H1 (cell line): ENCODE data around the gene NKX6-1. TPM values are rescaled to one million over a fixed set of nuclear protein-coding genes. Genes with fewer than 3 reads are reported as not detected.

Source experiments
- CTCF ChIA-PET: fragments of 300-600 bp; sonication (Branson Sonifier 250); formaldehyde crosslinking; loops from one replicate; lab custom pipeline; 2021; ENCODE audit not compliant: partially characterized antibody; lab: Charles Lee
- POLR2A ChIA-PET: fragments of 300-600 bp; sonication (Branson Sonifier 250); formaldehyde crosslinking; loops from one replicate; lab custom pipeline; 2021; ENCODE audit warnings: inconsistent platforms; ENCODE audit not compliant: partially characterized antibody; lab: Charles Lee
- DNase-seq, 2 experiments: peaks; one replicate each; pipeline versions ENCODE4 v3.0.0 to v3.0.0-alpha.2; 2010 to 2022; ENCODE audit warnings: low spot score in 2 of 2, low read depth in 1 of 2, mixed read lengths in 1 of 2
- FAIRE-seq: peaks from 2 replicates; lab custom pipeline; 2011; peaks lifted over from hg19 to GRCh38; lab: Jason Lieb, UNC
- H2AFZ ChIP-seq: 2 replicates; pipeline ENCODE4 v1.8.1; 2012; ENCODE audit warnings: low read length, inconsistent platforms
- H2AK5ac ChIP-seq: 2 replicates; pipeline ENCODE4 v1.6.1; 2013; ENCODE audit warnings: low read depth, low read length
- H2BK120ac ChIP-seq: replicated peaks from 2 replicates; pipeline ENCODE3; 2013; ENCODE audit warnings: low read depth, low read length, inconsistent platforms
- H2BK12ac ChIP-seq: 2 replicates; pipeline ENCODE4 v1.6.1; 2013; ENCODE audit warnings: low read depth, low read length
- H2BK15ac ChIP-seq: 2 replicates; pipeline ENCODE4 v1.6.1; 2013; ENCODE audit warnings: low read length
- H2BK20ac ChIP-seq: 2 replicates; pipeline ENCODE4 v1.6.1; 2013; ENCODE audit warnings: low read length
- H2BK5ac ChIP-seq: 2 replicates; pipeline ENCODE4 v1.6.1; 2013; ENCODE audit warnings: low read depth, low read length
- H3K14ac ChIP-seq: 2 replicates; pipeline ENCODE4 v1.6.1; 2013; ENCODE audit warnings: inconsistent platforms; ENCODE audit not compliant: insufficient read length
- H3K18ac ChIP-seq: 2 replicates; pipeline ENCODE4 v1.6.1; 2013; ENCODE audit warnings: low read length; ENCODE audit errors: extremely low read depth
- H3K23ac ChIP-seq: 2 replicates; pipeline ENCODE4 v1.6.1; 2013; ENCODE audit warnings: inconsistent platforms; ENCODE audit not compliant: insufficient read length
- H3K23me2 ChIP-seq: 2 replicates; pipeline ENCODE4 v1.6.1; 2013; ENCODE audit warnings: low read depth, low read length
- H3K27ac ChIP-seq: 2 replicates; pipeline ENCODE4 v1.6.1; 2011; ENCODE audit warnings: low read depth, low read length, inconsistent platforms
- H3K27me3 ChIP-seq, 4 experiments: replicated peaks in 1 of 4; 1 replicate in 1 of 4; 2 replicates in 3 of 4; pipeline versions ENCODE4 v1.6.1 to v1.8.1; 2011 to 2013; ENCODE audit warnings: low read length in 3 of 4, mild to moderate bottlenecking in 3 of 4, inconsistent platforms in 2 of 4, mixed read lengths in 2 of 4, moderate library complexity in 1 of 4; ENCODE audit not compliant: control insufficient read depth in 3 of 4, insufficient read depth in 3 of 4; ENCODE audit errors: extremely low read depth in 1 of 4
- H3K36me3 ChIP-seq, 4 experiments: 2 replicates each; pipeline versions ENCODE4 v1.6.1 to v1.8.1; 2011 to 2013; ENCODE audit warnings: mild to moderate bottlenecking in 4 of 4, low read length in 3 of 4, moderate library complexity in 2 of 4, control low read depth in 1 of 4, inconsistent platforms in 1 of 4; ENCODE audit not compliant: insufficient read depth in 4 of 4, control insufficient read depth in 2 of 4
- H3K4ac ChIP-seq: replicated peaks from 2 replicates; pipeline ENCODE3; 2013; ENCODE audit warnings: low read length, low read depth, mixed read lengths, inconsistent platforms; ENCODE audit not compliant: insufficient read length
- H3K4me1 ChIP-seq, 4 experiments: replicated peaks in 1 of 4; 1 replicate in 1 of 4; 2 replicates in 3 of 4; pipeline versions ENCODE4 v1.6.1 to v1.8.1; 2011 to 2013; ENCODE audit warnings: low read length in 3 of 4, inconsistent platforms in 2 of 4, mixed read lengths in 1 of 4; ENCODE audit not compliant: insufficient read depth in 4 of 4, control insufficient read depth in 3 of 4
- H3K4me2 ChIP-seq, 2 experiments: 2 replicates each; pipeline versions ENCODE4 v1.6.1 to v1.8.1; 2011 to 2013; ENCODE audit warnings: low read depth in 2 of 2, low read length in 2 of 2, control low read depth in 1 of 2, inconsistent platforms in 1 of 2, mild to moderate bottlenecking in 1 of 2; ENCODE audit not compliant: insufficient read depth in 1 of 2
- H3K4me3 ChIP-seq, 4 experiments: fragments of 200-600, 300-600 bp in 1 of 4; sonication (generic), shearing (Covaris generic), sonication (Bioruptor Twin) in 1 of 4; 2 replicates each; pipeline versions ENCODE4 v1.5.1 to v1.8.1; 2011 to 2016; ENCODE audit warnings: low read length in 4 of 4, low read depth in 3 of 4, control low read depth in 2 of 4, inconsistent platforms in 2 of 4, mild to moderate bottlenecking in 2 of 4, mixed read lengths in 1 of 4, moderate library complexity in 1 of 4; ENCODE audit not compliant: insufficient read depth in 2 of 4; ENCODE audit errors: extremely low read depth in 1 of 4
- H3K56ac ChIP-seq: replicated peaks from 2 replicates; pipeline ENCODE3; 2013; ENCODE audit warnings: low read depth, mild to moderate bottlenecking, mixed read lengths, low read length, inconsistent platforms; ENCODE audit not compliant: insufficient read length
- H3K79me1 ChIP-seq: 2 replicates; pipeline ENCODE4 v1.6.1; 2013; ENCODE audit warnings: low read depth, low read length, control low read depth
- H3K79me2 ChIP-seq, 2 experiments: 2 replicates each; pipeline versions ENCODE4 v1.6.1 to v1.8.1; 2012 to 2013; ENCODE audit warnings: low read length in 2 of 2, mild to moderate bottlenecking in 2 of 2, inconsistent platforms in 1 of 2; ENCODE audit not compliant: insufficient read depth in 2 of 2, control insufficient read depth in 1 of 2
- H3K9ac ChIP-seq, 4 experiments: replicated peaks in 1 of 4; 1 replicate in 1 of 4; 2 replicates in 3 of 4; pipeline versions ENCODE4 v1.6.1 to v1.8.1; 2011 to 2013; ENCODE audit warnings: low read depth in 3 of 4, low read length in 3 of 4, control low read depth in 2 of 4, mild to moderate bottlenecking in 2 of 4, moderate library complexity in 2 of 4, inconsistent platforms in 1 of 4; ENCODE audit errors: extremely low read depth in 1 of 4
- H3K9me3 ChIP-seq, 2 experiments: 2 replicates each; pipeline versions ENCODE4 v1.6.1 to v1.8.1; 2012 to 2013; ENCODE audit warnings: mild to moderate bottlenecking in 2 of 2, moderate library complexity in 2 of 2, control low read depth in 1 of 2, inconsistent platforms in 1 of 2, low read depth in 1 of 2, low read length in 1 of 2, mixed read lengths in 1 of 2; ENCODE audit not compliant: insufficient read depth in 2 of 2
- H4K20me1 ChIP-seq, 2 experiments: replicated peaks in 1 of 2; 2 replicates each; pipeline versions ENCODE3 to v1.8.1; 2011 to 2013; ENCODE audit warnings: inconsistent platforms in 2 of 2, low read length in 2 of 2, mild to moderate bottlenecking in 1 of 2; ENCODE audit not compliant: insufficient read depth in 2 of 2, control insufficient read depth in 1 of 2
- H4K5ac ChIP-seq: 2 replicates; pipeline ENCODE4 v1.6.1; 2013; ENCODE audit warnings: low read length, low read depth, mixed read lengths, inconsistent platforms; ENCODE audit not compliant: insufficient read length
- H4K8ac ChIP-seq: 2 replicates; pipeline ENCODE4 v1.8.0; 2013; ENCODE audit warnings: mild to moderate bottlenecking, moderate library complexity, low read length, inconsistent platforms; ENCODE audit not compliant: insufficient read depth; ENCODE audit errors: extremely low read depth
- H4K91ac ChIP-seq: replicated peaks from 2 replicates; pipeline ENCODE3; 2013; ENCODE audit warnings: low read length, mixed read lengths, inconsistent platforms; ENCODE audit not compliant: insufficient read length
- BACH1 ChIP-seq: IDR thresholded peaks from 2 replicates; pipeline ENCODE4 v1.6.1; 2012; ENCODE audit warnings: low read length, improper control_type of control experiment
- CHD2 ChIP-seq: IDR thresholded peaks from 2 replicates; pipeline ENCODE4 v1.6.1; 2012; ENCODE audit warnings: low read length, improper control_type of control experiment
- EP300 ChIP-seq, 2 experiments: IDR thresholded peaks; 1 replicate in 1 of 2; 2 replicates in 1 of 2; pipeline ENCODE4 v1.6.1; 2011 to 2012; ENCODE audit warnings: low read depth in 2 of 2, low read length in 2 of 2, mild to moderate bottlenecking in 2 of 2, borderline replicate concordance in 1 of 2, inconsistent platforms in 1 of 2, moderate library complexity in 1 of 2
- POLR2A ChIP-seq, 2 experiments: IDR thresholded peaks; 1 replicate in 1 of 2; 2 replicates in 1 of 2; pipeline ENCODE4 v1.6.1; 2011; ENCODE audit warnings: low read depth in 2 of 2, low read length in 2 of 2, mild to moderate bottlenecking in 2 of 2; ENCODE audit errors: control extremely low read depth in 1 of 2
- POU5F1 ChIP-seq: IDR thresholded peaks from 2 replicates; pipeline ENCODE4 v1.6.1; 2011; ENCODE audit warnings: low read depth, mild to moderate bottlenecking, low read length, moderate library complexity
- RXRA ChIP-seq: IDR thresholded peaks from 2 replicates; pipeline ENCODE4 v1.6.1; 2011; ENCODE audit warnings: low read depth, mild to moderate bottlenecking, low read length, moderate library complexity; ENCODE audit not compliant: insufficient read depth
- SIX5 ChIP-seq: IDR thresholded peaks from 2 replicates; pipeline ENCODE4 v1.6.1; 2011; ENCODE audit warnings: mild to moderate bottlenecking, low read depth, low read length
- SRF ChIP-seq: IDR thresholded peaks from 2 replicates; pipeline ENCODE4 v1.6.1; 2011; ENCODE audit warnings: mild to moderate bottlenecking, low read depth, low read length, moderate library complexity
- WGBS, 2 experiments: shearing (Covaris generic) in 1 of 2; methylation state at CpG; one replicate each; pipeline versions ENCODE4 v1.1.6 to v1.1.7; 2013 to 2015; ENCODE audit warnings: low lambda C conversion rate in 2 of 2, mixed read lengths in 2 of 2, inconsistent platforms in 1 of 2, low coverage in 1 of 2, missing lambda C conversion rate in 1 of 2; ENCODE audit not compliant: insufficient replicate concordance in 2 of 2, insufficient coverage in 1 of 2, insufficient read length in 1 of 2; ENCODE audit errors: extremely low coverage in 1 of 2, missing lambda C conversion rate in 1 of 2; 5-methylcytosine and 5-hydroxymethylcytosine counted together
- polyA plus RNA-seq, 7 experiments: library from polyadenylated mRNA; depleted of rRNA in 3 of 7; stranded (reverse) in 5 of 7; unstranded in 2 of 7; fragments of >200 nt in 5 of 7; fragments of 200-250 nt in 2 of 7; gene quantifications; 1 replicate in 5 of 7; 2 replicates in 1 of 7; 4 replicates in 1 of 7; pipeline versions ENCODE4 v1.2.1 to v1.2.3, GENCODE V29; 2011 to 2013; ENCODE audit warnings: missing spikeins in 2 of 7, mixed read lengths in 2 of 7
- total RNA-seq: library from RNA; stranded (reverse); fragmentation: NEBNext Ultra II Directional; extraction: Animal tissue kit (Norgen Biotek cat#: 25700); gene quantifications from 2 replicates; pipeline ENCODE4 v1.2.1, GENCODE V29; 2021

Gene NKX6-1
- total and polyA plus RNA-seq, 2 of the 8 experiments (the other 6 are each of a cell fraction or from before 2014, with no cell fraction given) = 0.03 to 0.45 TPM

DNA sequence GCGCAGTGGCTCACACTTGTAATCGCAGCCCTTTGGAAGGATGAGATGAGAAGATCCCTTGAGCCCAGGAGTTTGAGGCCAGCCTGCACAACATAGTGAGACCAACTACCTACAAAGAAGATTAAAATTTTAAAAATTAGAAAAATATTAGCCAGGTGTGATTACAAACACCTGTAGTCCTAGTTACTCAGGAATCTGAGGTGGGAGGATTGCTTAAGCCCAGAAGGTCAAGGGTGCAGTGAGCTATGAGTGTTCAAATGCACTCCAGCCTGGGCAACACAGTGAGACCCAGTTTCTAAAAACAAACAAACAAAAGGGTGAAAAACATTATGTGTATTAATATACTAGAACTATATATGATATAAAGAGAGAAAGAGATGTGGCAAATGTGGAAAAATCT is 36.8 kb upstream of the NKX6-1 start:
- TF ChIP-seq POU5F1 (no peak), BACH1 (no peak), POLR2A (IDR thresholded peaks at IDR 0.05; ENCODE audit: control extremely low read depth in 1 of 2, low read depth in 2 of 2, low read length in 2 of 2) (no peak), CHD2 (no peak), EP300 (IDR thresholded peaks at IDR 0.05; ENCODE audit: borderline replicate concordance in 1 of 2, low read depth in 2 of 2, low read length in 2 of 2) (no peak), SIX5 (no peak), SRF (no peak), RXRA (no peak)
- H2BK12ac ChIP-seq = no peak overlapping the region
- H2AK5ac ChIP-seq = no peak overlapping the region
- no peaks in the 10 kb centered on the region for H3K79me2 ChIP-seq
- H3K23ac ChIP-seq = no peak overlapping the region
- no peak overlapping the region for H3K4me2 ChIP-seq
- H4K91ac ChIP-seq = no peak overlapping the region
- no peak overlapping the region for H3K18ac ChIP-seq
- no peak overlapping the region for H2BK120ac ChIP-seq
- no peak for FAIRE-seq
- H3K27ac ChIP-seq = no peak overlapping the region
- no peak overlapping the region for H3K56ac ChIP-seq
- H3K79me1 ChIP-seq = no peaks in the 10 kb centered on the region
- no peak overlapping the region for H3K4me3 ChIP-seq
- H3K9ac ChIP-seq = no peak overlapping the region
- H4K8ac ChIP-seq = no peak overlapping the region
- no peak overlapping the region for H2BK5ac ChIP-seq
- H3K14ac ChIP-seq = no peak overlapping the region
- no peaks in the 10 kb centered on the region for H3K9me3 ChIP-seq
- H3K4ac ChIP-seq = no peak overlapping the region
- POLR2A ChIA-PET = no interaction called here
- H3K27me3 ChIP-seq = no peaks in the 10 kb centered on the region
- no peaks in the 10 kb centered on the region for H4K20me1 ChIP-seq
- DNase-seq = no peak
- WGBS, 2 experiments = 100% methylated on average over 2 of the region's 2 CpGs; no CpG with 5 or more reads in 1 of the 2 experiments
- CTCF ChIA-PET = interaction anchor here (0.9 to 1.4 kb wide), 3 partner anchors 23 to 214 kb away, joined by 3 read pairs; no protein-coding TSS in a partner anchor
- H2AFZ ChIP-seq = no peak overlapping the region
- no peaks in the 10 kb centered on the region for H3K36me3 ChIP-seq
- no peak overlapping the region for H2BK20ac ChIP-seq
- H3K4me1 ChIP-seq = no peaks in the 10 kb centered on the region
- no peak overlapping the region for H4K5ac ChIP-seq
- H3K23me2 ChIP-seq = no peaks in the 10 kb centered on the region
- no peak overlapping the region for H2BK15ac ChIP-seq
